GM23338 (cell line): ENCODE results near the gene SYT14. TPM values are rescaled to one million over a fixed set of nuclear protein-coding genes. Genes with fewer than 3 reads are reported as not detected.

Source experiments
- ATAC-seq: fragments of 200-7000 bp; cut with Tn5 transposase; 3 replicates; pipeline ENCODE4 v1.9.1; 2020
- DNase-seq: peaks from one replicate; pipeline ENCODE4 v3.0.0-alpha.2; 2015; ENCODE audit warnings: low spot score
- H2AFZ ChIP-seq: fragments of 200-600 bp; sonication (generic); 2 replicates; pipeline ENCODE4 v1.8.0; 2016; ENCODE audit warnings: antibody characterized with exemption, mild to moderate bottlenecking, moderate library complexity
- H3F3A ChIP-seq: fragments of 200-600 bp; sonication (generic); replicated peaks from 2 replicates; pipeline ENCODE4 v1.8.0; 2017; ENCODE audit warnings: antibody characterized with exemption, mixed run types, low read depth
- H3K27ac ChIP-seq: fragments of 200-600 bp; sonication (generic); 2 replicates; pipeline ENCODE4 v1.6.1; 2016; ENCODE audit warnings: low read depth
- H3K27me3 ChIP-seq: fragments of 200-600 bp; sonication (generic); 2 replicates; pipeline ENCODE4 v1.8.0; 2016; ENCODE audit warnings: mild to moderate bottlenecking, mixed run types, moderate library complexity; ENCODE audit not compliant: insufficient read depth
- H3K36me3 ChIP-seq: fragments of 200-600 bp; sonication (generic); 2 replicates; pipeline ENCODE4 v1.8.0; 2016; ENCODE audit warnings: mild to moderate bottlenecking; ENCODE audit not compliant: insufficient read depth
- H3K4me1 ChIP-seq: fragments of 200-600 bp; sonication (generic); 2 replicates; pipeline ENCODE4 v1.8.0; 2016; ENCODE audit warnings: mild to moderate bottlenecking, moderate library complexity; ENCODE audit not compliant: insufficient read depth
- H3K4me2 ChIP-seq: fragments of 200-600 bp; sonication (generic); 2 replicates; pipeline ENCODE4 v1.7.1; 2017; ENCODE audit warnings: mixed run types
- H3K4me3 ChIP-seq: fragments of 200-600 bp; sonication (generic); 2 replicates; pipeline ENCODE4 v1.6.1; 2016; ENCODE audit warnings: mixed run types
- H3K79me2 ChIP-seq: fragments of 200-600 bp; sonication (generic); replicated peaks from 2 replicates; pipeline ENCODE4 v1.8.0; 2017; ENCODE audit warnings: mild to moderate bottlenecking; ENCODE audit not compliant: insufficient read depth
- H3K9me2 ChIP-seq: fragments of 200-600 bp; sonication (generic); 2 replicates; pipeline ENCODE4 v1.8.0; 2017; ENCODE audit not compliant: insufficient read depth
- H4K20me1 ChIP-seq: fragments of 200-600 bp; sonication (generic); replicated peaks from 2 replicates; pipeline ENCODE4 v1.8.0; 2017; ENCODE audit warnings: mild to moderate bottlenecking; ENCODE audit not compliant: insufficient read depth
- H3K27ac Mint-ChIP-seq: 2 replicates; pipeline ENCODE4 v1.8.0; 2020; ENCODE audit warnings: inconsistent platforms, mild to moderate bottlenecking, moderate library complexity, mixed read lengths
- H3K27me3 Mint-ChIP-seq: 3 replicates; pipeline ENCODE4 v1.8.0; 2022; ENCODE audit warnings: low read depth, mild to moderate bottlenecking, moderate library complexity, mixed read lengths, inconsistent platforms; ENCODE audit not compliant: insufficient read depth, poor library complexity
- H3K36me3 Mint-ChIP-seq: 3 replicates; pipeline ENCODE4 v1.8.0; 2021; ENCODE audit warnings: low read depth, mild to moderate bottlenecking, inconsistent platforms, moderate library complexity, mixed read lengths
- H3K4me1 Mint-ChIP-seq: 3 replicates; pipeline ENCODE4 v1.8.0; 2020; ENCODE audit warnings: mild to moderate bottlenecking, inconsistent platforms, mixed read lengths
- H3K4me3 Mint-ChIP-seq: 3 replicates; pipeline ENCODE4 v1.8.0; 2021; ENCODE audit warnings: moderate library complexity, mild to moderate bottlenecking, inconsistent platforms, mixed read lengths
- H3K9me3 Mint-ChIP-seq: 3 replicates; pipeline ENCODE4 v1.8.0; 2020; ENCODE audit warnings: moderate library complexity, mild to moderate bottlenecking, inconsistent platforms, mixed read lengths
- CREB1 ChIP-seq: fragments of 250-450 bp; sonication (Bioruptor Pico); IDR thresholded peaks from 2 replicates; pipeline ENCODE4 v1.5.0; 2020; ENCODE audit warnings: low read depth, mild to moderate bottlenecking, moderate library complexity
- CTCF ChIP-seq, 2 experiments: fragments of 200-600 bp in 1 of 2; sonication (generic) in 1 of 2; conservative IDR thresholded peaks; 2 replicates each; pipeline versions ENCODE4 v1.5.1 to v1.6.1; 2016 to 2017; ENCODE audit warnings: antibody characterized with exemption in 2 of 2, low read depth in 2 of 2, mild to moderate bottlenecking in 2 of 2, moderate library complexity in 1 of 2
- ETS1 ChIP-seq: IDR thresholded peaks from 2 replicates; pipeline ENCODE4 v1.6.1; 2016; ENCODE audit warnings: antibody characterized with exemption
- EZH2 ChIP-seq: fragments of 200-600 bp; sonication (generic); IDR thresholded peaks from one replicate; pipeline ENCODE4 v1.8.0; 2017; ENCODE audit warnings: antibody characterized with exemption, mild to moderate bottlenecking, low read depth; ENCODE audit not compliant: unreplicated experiment
- JUNB ChIP-seq: IDR thresholded peaks from one replicate; pipeline ENCODE4 v1.6.1; 2016; ENCODE audit warnings: antibody characterized with exemption; ENCODE audit not compliant: unreplicated experiment
- NANOG ChIP-seq: IDR thresholded peaks from 2 replicates; pipeline ENCODE4 v1.6.1; 2016; ENCODE audit warnings: antibody characterized with exemption, borderline replicate concordance
- REST ChIP-seq: IDR thresholded peaks from one replicate; pipeline ENCODE4 v1.6.1; 2018; ENCODE audit warnings: antibody characterized with exemption; ENCODE audit not compliant: unreplicated experiment
- ZNF114 ChIP-seq: fragments of 250-450 bp; sonication (Bioruptor Pico); IDR thresholded peaks from 2 replicates; pipeline ENCODE4 v1.5.0; 2020; ENCODE audit warnings: mild to moderate bottlenecking, moderate library complexity
- ZNF331 ChIP-seq: fragments of 250-450 bp; sonication (Bioruptor Pico); IDR thresholded peaks from 2 replicates; pipeline ENCODE4 v1.5.0; 2020; ENCODE audit warnings: low read depth, mild to moderate bottlenecking, moderate library complexity
- polyA plus RNA-seq: library from polyadenylated mRNA; unstranded; fragments of >200 nt; fragmentation: Nextera tagmentation; extraction: Ambion mirVana; gene quantifications from 2 replicates; pipeline ENCODE4 v1.2.1, GENCODE V29; 2016
- total RNA-seq: library from RNA; depleted of rRNA; stranded (reverse); fragments of >200 nt; shearing (Covaris generic); gene quantifications from 2 replicates; pipeline ENCODE4 v1.2.3, GENCODE V29; 2014

SYT14 gene
- total and polyA plus RNA-seq, 2 experiments from 2014 or later = 5.2 to 22.4 TPM

- no peaks in the 10 kb centered on the region for H3K79me2 ChIP-seq
- ATAC-seq (no peak), DNase-seq (no peak)
Observed at GRCh38 chr1:209996348-209996747, 58.3 kb downstream of the SYT14 start.

GRCh38 chr1:209999005-209999404 is 61.0 kb downstream of the SYT14 start:
- Histone ChIP-seq H3K27me3 (no peaks in the 10 kb centered on the region), H3K9me2 (no peaks in the 10 kb centered on the region), H3K4me3 (no peak overlapping the region), H3K4me1 (no peaks in the 10 kb centered on the region), H3K36me3 (no peaks in the 10 kb centered on the region), H3K79me2 (no peaks in the 10 kb centered on the region), H3K27ac (no peak overlapping the region), H3F3A (no peaks in the 10 kb centered on the region), H2AFZ (no peak overlapping the region), H3K4me2 (no peak overlapping the region), H4K20me1 (no peaks in the 10 kb centered on the region; the same call in none of the 2 replicates)
- Mint-ChIP-seq H3K4me1 (no peaks in the 10 kb centered on the region), H3K27me3 (no peaks in the 10 kb centered on the region), H3K36me3 (no peaks in the 10 kb centered on the region), H3K9me3 (no peaks in the 10 kb centered on the region), H3K27ac (no peak overlapping the region), H3K4me3 (no peak overlapping the region)
- no peak for ATAC-seq
- no peak for DNase-seq
- TF ChIP-seq ZNF331 (CRISPR knock-in tag) = no peak
- no peak for TF ChIP-seq EZH2
- TF ChIP-seq CTCF (conservative IDR thresholded peaks at IDR 0.05; ENCODE audit: low read depth in 2 of 2) = no peak
- TF ChIP-seq NANOG = no peak
- no peak for TF ChIP-seq JUNB
- TF ChIP-seq CREB1 (CRISPR knock-in tag) = no peak
- TF ChIP-seq REST = no peak
- TF ChIP-seq ZNF114 (CRISPR knock-in tag) = no peak
- TF ChIP-seq ETS1 = no peak

More at GRCh38 chr1:209996348-209996747, 58.3 kb downstream of the SYT14 start:
- no peaks in the 10 kb centered on the region for H3K9me3 Mint-ChIP-seq
- Histone ChIP-seq H2AFZ (no peak overlapping the region), H3K4me3 (no peak overlapping the region), H3K4me2 (no peak overlapping the region), H3K27me3 (no peaks in the 10 kb centered on the region), H3K4me1 (no peaks in the 10 kb centered on the region), H4K20me1 (no peaks in the 10 kb centered on the region; the same call in none of the 2 replicates), H3K36me3 (no peaks in the 10 kb centered on the region), H3K9me2 (no peaks in the 10 kb centered on the region), H3K27ac (no peak overlapping the region), H3F3A (no peaks in the 10 kb centered on the region)
- H3K36me3 Mint-ChIP-seq = no peaks in the 10 kb centered on the region
- no peak for TF ChIP-seq REST
- no peak overlapping the region for H3K4me3 Mint-ChIP-seq
- peaks cover 11% of the 10 kb centered on the region for H3K4me1 Mint-ChIP-seq
- no peak overlapping the region for H3K27ac Mint-ChIP-seq
- H3K27me3 Mint-ChIP-seq = no peaks in the 10 kb centered on the region
